ENCODE results near the gene CSTPP1. TPM values are rescaled to one million over a fixed set of nuclear protein-coding genes. Genes with fewer than 3 reads are reported as not detected.

CSTPP1 gene
- total and polyA plus RNA-seq, 2 of the 8 experiments (the other 6 are each of a cell fraction or from before 2014, with no cell fraction given), result 24.2 to 28.7 TPM

GRCh38 chr11:47101406-47101805, 164.8 kb downstream of the CSTPP1 start:
- no peak overlapping the region for H2BK12ac ChIP-seq (ENCODE audit: low read depth, low read length)
- no peaks in the 10 kb centered on the region for H4K20me1 ChIP-seq (replicated peaks in 1 of 2; ENCODE audit: control insufficient read depth in 1 of 2, insufficient read depth in 2 of 2, low read length in 2 of 2)
- FAIRE-seq, result no peak
- H2AK5ac ChIP-seq (ENCODE audit: low read depth, low read length), result no peak overlapping the region
- H3K4me1 ChIP-seq (replicated peaks in 1 of 4; ENCODE audit: control insufficient read depth in 3 of 4, insufficient read depth in 4 of 4, low read length in 3 of 4), result peaks cover 6 to 16% (median 7%) of the 10 kb centered on the region in 4 experiments; a peak in 6 of 7 replicates
- no peaks in the 10 kb centered on the region for H3K79me1 ChIP-seq (ENCODE audit: low read depth, low read length)
- H2AFZ ChIP-seq (ENCODE audit: low read length), result no peak overlapping the region
- no peak overlapping the region for H2BK5ac ChIP-seq (ENCODE audit: low read depth, low read length)
- no peak overlapping the region for H2BK120ac ChIP-seq (replicated peaks; ENCODE audit: low read depth, low read length)
- TF ChIP-seq RAD21 (IDR thresholded peaks at IDR 0.05 in 1 of 2, conservative IDR thresholded peaks at IDR 0.05 in 1 of 2; ENCODE audit: low read depth in 2 of 2, low read length in 2 of 2) (0 out of 4 replicates have a peak, but pooled peaks of 1 of the 2 experiments have one; percentile 7), GABPA (IDR thresholded peaks at IDR 0.05; ENCODE audit: borderline replicate concordance, insufficient read depth, low read length) (no peak)
- H3K9ac ChIP-seq (replicated peaks in 1 of 4; ENCODE audit: extremely low read depth in 1 of 4, low read depth in 3 of 4, low read length in 3 of 4), result no peak overlapping the region
- H4K5ac ChIP-seq (ENCODE audit: insufficient read length, low read depth, low read length), result no peak overlapping the region
- CTCF ChIA-PET (ENCODE audit: partially characterized antibody), result interaction anchor here (0.6 to 1.1 kb wide), 3 partner anchors 52 to 189 kb away, joined by 3 to 6 read pairs (median 3); no protein-coding TSS in a partner anchor
- no peak overlapping the region for H3K4ac ChIP-seq (replicated peaks; ENCODE audit: insufficient read length, low read depth, low read length)
- no peak overlapping the region for H3K4me2 ChIP-seq (ENCODE audit: insufficient read depth in 1 of 2, low read depth in 2 of 2, low read length in 2 of 2)
- H3K23ac ChIP-seq (ENCODE audit: insufficient read length), result no peak overlapping the region
- no peak for DNase-seq (ENCODE audit: low read depth in 1 of 2, low spot score in 2 of 2)
- H3K9me3 ChIP-seq (ENCODE audit: insufficient read depth in 2 of 2, low read depth in 1 of 2, low read length in 1 of 2), result peaks cover 0 to 2% of the 10 kb centered on the region in 2 experiments; a peak in 1 of 4 replicates
- no peak overlapping the region for H3K4me3 ChIP-seq (ENCODE audit: extremely low read depth in 1 of 4, insufficient read depth in 2 of 4, low read depth in 3 of 4, low read length in 4 of 4)
- no peak overlapping the region for H4K91ac ChIP-seq (replicated peaks; ENCODE audit: insufficient read length, low read length)
- no peak overlapping the region for H3K27ac ChIP-seq (ENCODE audit: low read depth, low read length)
- H3K79me2 ChIP-seq (ENCODE audit: control insufficient read depth in 1 of 2, insufficient read depth in 2 of 2, low read length in 2 of 2), result no peaks in the 10 kb centered on the region
- no peak overlapping the region for H3K18ac ChIP-seq (ENCODE audit: extremely low read depth, low read length)
- no peak overlapping the region for H2BK20ac ChIP-seq (ENCODE audit: low read length)
- H3K27me3 ChIP-seq (replicated peaks in 1 of 4; ENCODE audit: control insufficient read depth in 3 of 4, extremely low read depth in 1 of 4, insufficient read depth in 3 of 4, low read length in 3 of 4), result no peaks in the 10 kb centered on the region
- H3K14ac ChIP-seq (ENCODE audit: insufficient read length), result no peak overlapping the region
- H3K56ac ChIP-seq (replicated peaks; ENCODE audit: insufficient read length, low read depth, low read length), result no peak overlapping the region
- H3K36me3 ChIP-seq (ENCODE audit: control insufficient read depth in 2 of 4, insufficient read depth in 4 of 4, low read length in 3 of 4), result no peaks in the 10 kb centered on the region
- no peak overlapping the region for H4K8ac ChIP-seq (ENCODE audit: extremely low read depth, insufficient read depth, low read length)
- no peaks in the 10 kb centered on the region for H3K23me2 ChIP-seq (ENCODE audit: low read depth, low read length)
- POLR2A ChIA-PET (ENCODE audit: partially characterized antibody), result no interaction called here
- WGBS, 2 experiments (ENCODE audit: extremely low coverage in 1 of 2, insufficient coverage in 1 of 2, insufficient read length in 1 of 2, insufficient replicate concordance in 2 of 2, low coverage in 1 of 2, low lambda C conversion rate in 2 of 2, missing lambda C conversion rate in 1 of 2), result 59% methylated on average over 3 of the region's 3 CpGs; no CpG with 5 or more reads in 1 of the 2 experiments
- H2BK15ac ChIP-seq (ENCODE audit: low read length), result no peak overlapping the region
